G401 (cell line): ENCODE data around the gene TOPORS. TPM values are rescaled to one million over a fixed set of nuclear protein-coding genes. Genes with fewer than 3 reads are reported as not detected.
"Not testable (repeated sequence)": the region's sequence is repeated elsewhere in the genome, so short reads cannot be mapped to it uniquely, and the experiment has no call there.

Experiments
- DNase-seq: peaks from one replicate; pipeline ENCODE4 v3.0.0-alpha.2; 2015; ENCODE audit warnings: low spot score
- in situ Hi-C: cut with HindIII; loops from 2 replicates; pipeline ENCODE4 v1.10.0; 2016; ENCODE audit warnings: low sequenced_read_pairs, mixed read lengths
- total RNA-seq: library from RNA; depleted of rRNA; stranded (reverse); fragments of >200 nt; shearing (Covaris generic); gene quantifications from 2 replicates; pipeline ENCODE4 v1.2.3, GENCODE V29; 2014; rRNA removed

Gene TOPORS
- total RNA-seq, 1 experiment from 2014 or later, result 19.6 TPM

GRCh38 chr9:32524892-32525708, 27.3 kb downstream of the TOPORS start:
- DNase-seq, result no peak
- in situ Hi-C loops, result no loop called here

- DNase-seq, in situ Hi-C loops: not testable (repeated sequence)
Measured at GRCh38 chr9:32524558-32524891, 27.9 kb downstream of the TOPORS start.

- DNase-seq, result no peak
- in situ Hi-C loops, result no loop called here
Measured at GRCh38 chr9:32523910-32524309, 28.5 kb downstream of the TOPORS start.

- in situ Hi-C loops, result no loop called here
- DNase-seq, result no peak
Measured at GRCh38 chr9:32518276-32518675, 34.1 kb downstream of the TOPORS start.

- in situ Hi-C loops, result no loop called here
- DNase-seq, result no peak
Measured at GRCh38 chr9:32516241-32516640, 36.1 kb downstream of the TOPORS start.

- in situ Hi-C loops, result no loop called here
- DNase-seq, result no peak
Measured at GRCh38 chr9:32508728-32509127, 43.7 kb downstream of the TOPORS start.

GRCh38 chr9:32503008-32503407, 49.4 kb downstream of the TOPORS start:
- no peak for DNase-seq
- in situ Hi-C loops, result no loop called here

GRCh38 chr9:32502464-32502863, 49.9 kb downstream of the TOPORS start:
- no peak for DNase-seq
- in situ Hi-C loops, result no loop called here

GRCh38 chr9:32501868-32502267, 50.5 kb downstream of the TOPORS start:
- in situ Hi-C loops, result no loop called here
- no peak for DNase-seq

- DNase-seq, result no peak
Measured at GRCh38 chr9:32500768-32501167, 51.6 kb downstream of the TOPORS start.

GRCh38 chr9:32497921-32498320, 54.5 kb downstream of the TOPORS start:
- in situ Hi-C loops, result no loop called here
- no peak for DNase-seq

More at GRCh38 chr9:32500768-32501167, 51.6 kb downstream of the TOPORS start:
- in situ Hi-C loops, result no loop called here

- in situ Hi-C loops, result no loop called here
- no peak for DNase-seq
Measured at GRCh38 chr9:32490601-32491000, 61.8 kb downstream of the TOPORS start.

Other genes with a start within 250 kb of the TOPORS start
- gene ACO1, start 167.9 kb downstream of the TOPORS start, total RNA-seq, result 43.1 and 56.8 TPM in 2 replicates
- gene RIGI, start 26.4 kb downstream of the TOPORS start, total RNA-seq, result 4.0 and 6.3 TPM in 2 replicates
- gene SMIM27, start 259 bp downstream of the TOPORS start, total RNA-seq, result 7.7 and 10.9 TPM in 2 replicates
- 124 and 133 TPM in 2 replicates for gene NDUFB6, start 20.6 kb upstream of the TOPORS start, total RNA-seq
- under 0.01 and 0.03 TPM in 2 replicates for gene TAF1L, start 83.1 kb upstream of the TOPORS start, total RNA-seq
- gene TMEM215, start 231.0 kb upstream of the TOPORS start, total RNA-seq, result not detected in 2 replicates